Lower lobe of right lung (tissue), 2 donors: ENCODE measurements around the gene CELF4. TPM values are rescaled to one million over a fixed set of nuclear protein-coding genes. Genes with fewer than 3 reads are reported as not detected.

Experiments
- ATAC-seq, 2 donors: fragments of 200-7000 bp; cut with Tn5 transposase; one replicate each; pipeline ENCODE4 v1.9.1; 2020 to 2022; ENCODE audit warnings: mild to moderate bottlenecking in 2 of 2, moderate library complexity in 2 of 2
- DNase-seq: peaks from one replicate; pipeline ENCODE4 v3.0.0-alpha.2; 2020
- H3K27ac ChIP-seq: fragments of 200-600 bp; one replicate; pipeline ENCODE4 v1.8.0; 2022
- H3K27me3 ChIP-seq: fragments of 200-600 bp; one replicate; pipeline ENCODE4 v1.8.0; 2022; ENCODE audit warnings: low read depth
- H3K36me3 ChIP-seq: fragments of 200-600 bp; one replicate; pipeline ENCODE4 v1.8.0; 2022; ENCODE audit warnings: mild to moderate bottlenecking
- H3K4me1 ChIP-seq: fragments of 200-600 bp; one replicate; pipeline ENCODE4 v1.8.0; 2022
- H3K4me3 ChIP-seq: fragments of 200-600 bp; one replicate; pipeline ENCODE4 v1.8.0; 2022; ENCODE audit warnings: mild to moderate bottlenecking
- H3K9me3 ChIP-seq: fragments of 200-600 bp; one replicate; pipeline ENCODE4 v1.8.0; 2022
- intact Hi-C: fragments of 100-400 bp; cut with DNase I; formaldehyde crosslinking; loops from one replicate; pipeline ENCODE4 v1.11.0; 2022
- total RNA-seq: library from RNA; stranded (reverse); fragmentation: NEBNext Ultra II Directional; extraction: Animal tissue kit (Norgen Biotek cat#: 25700); gene quantifications from one replicate; pipeline ENCODE4 v1.2.1, GENCODE V29; 2021
- TF ChIP-seq, protein P1 (sequence below): fragments of 200-600 bp; IDR thresholded peaks from one replicate; pipeline ENCODE4 v1.8.0; 2022; ENCODE audit warnings: antibody characterized with exemption, mild to moderate bottlenecking
- donor health status: DM: no; HTN: yes; CAD: no; lungs with severe emphysema.

Gene CELF4
- total RNA-seq, 1 donor from 2014 or later, result 0.38 TPM

DNA sequence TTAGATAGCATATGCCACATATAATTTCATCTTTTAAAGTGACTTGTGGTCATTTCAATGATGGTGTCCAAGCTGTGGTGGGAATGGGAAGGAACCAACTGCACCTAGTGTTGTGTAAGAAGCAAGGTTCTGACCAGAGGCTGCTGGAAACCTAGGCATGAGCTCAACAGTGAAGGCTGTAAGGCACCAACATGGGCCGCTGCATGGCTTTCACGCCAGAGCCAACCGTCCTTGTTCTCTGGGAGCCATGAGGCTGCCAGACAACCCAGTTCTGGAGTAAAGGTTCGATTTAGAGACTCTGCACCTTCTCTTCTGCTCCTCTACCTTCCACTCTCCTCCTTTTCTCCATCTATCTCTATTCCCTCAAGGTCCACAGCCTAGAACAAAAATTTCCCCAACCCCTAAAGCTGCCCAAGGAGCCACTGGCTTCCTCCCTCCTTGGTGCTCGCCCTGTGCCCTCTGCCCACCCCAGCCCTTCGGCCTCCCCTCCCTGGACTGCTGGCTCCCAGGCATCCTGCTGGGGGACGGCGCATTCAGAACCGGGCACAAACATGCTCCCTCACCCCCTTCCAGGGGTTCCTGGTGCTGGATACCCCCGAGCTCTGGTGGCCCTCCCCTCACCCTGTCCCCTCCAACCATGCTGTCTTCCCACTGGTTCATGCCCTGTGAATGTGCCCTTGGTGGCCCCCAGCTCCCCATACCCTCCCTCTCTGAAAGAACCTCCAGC lies 305.1 kb downstream of the CELF4 start:
- no peaks in the 10 kb centered on the region for H3K36me3 ChIP-seq
- no peak overlapping the region for H3K27ac ChIP-seq
- no peaks in the 10 kb centered on the region for H3K4me1 ChIP-seq
- peaks cover 14% of the 10 kb centered on the region for H3K27me3 ChIP-seq
- intact Hi-C loops, result no loop called here
- ATAC-seq, result no peak
- H3K9me3 ChIP-seq, result no peaks in the 10 kb centered on the region
- H3K4me3 ChIP-seq, result no peak overlapping the region
- DNase-seq, result no peak
- TF ChIP-seq, protein P1, sequence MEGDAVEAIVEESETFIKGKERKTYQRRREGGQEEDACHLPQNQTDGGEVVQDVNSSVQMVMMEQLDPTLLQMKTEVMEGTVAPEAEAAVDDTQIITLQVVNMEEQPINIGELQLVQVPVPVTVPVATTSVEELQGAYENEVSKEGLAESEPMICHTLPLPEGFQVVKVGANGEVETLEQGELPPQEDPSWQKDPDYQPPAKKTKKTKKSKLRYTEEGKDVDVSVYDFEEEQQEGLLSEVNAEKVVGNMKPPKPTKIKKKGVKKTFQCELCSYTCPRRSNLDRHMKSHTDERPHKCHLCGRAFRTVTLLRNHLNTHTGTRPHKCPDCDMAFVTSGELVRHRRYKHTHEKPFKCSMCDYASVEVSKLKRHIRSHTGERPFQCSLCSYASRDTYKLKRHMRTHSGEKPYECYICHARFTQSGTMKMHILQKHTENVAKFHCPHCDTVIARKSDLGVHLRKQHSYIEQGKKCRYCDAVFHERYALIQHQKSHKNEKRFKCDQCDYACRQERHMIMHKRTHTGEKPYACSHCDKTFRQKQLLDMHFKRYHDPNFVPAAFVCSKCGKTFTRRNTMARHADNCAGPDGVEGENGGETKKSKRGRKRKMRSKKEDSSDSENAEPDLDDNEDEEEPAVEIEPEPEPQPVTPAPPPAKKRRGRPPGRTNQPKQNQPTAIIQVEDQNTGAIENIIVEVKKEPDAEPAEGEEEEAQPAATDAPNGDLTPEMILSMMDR, result no peak

GRCh38 chr18:37259711-37260110 lies 305.9 kb downstream of the CELF4 start:
- intact Hi-C loops, result no loop called here
- DNase-seq (no peak), ATAC-seq (no peak)
- Histone ChIP-seq H3K9me3 (no peaks in the 10 kb centered on the region), H3K4me3 (no peak overlapping the region), H3K27me3 (peaks cover 21% of the 10 kb centered on the region), H3K36me3 (no peaks in the 10 kb centered on the region), H3K27ac (no peak overlapping the region), H3K4me1 (peaks cover 1% of the 10 kb centered on the region)
- TF ChIP-seq, protein P1, result no peak

DNA sequence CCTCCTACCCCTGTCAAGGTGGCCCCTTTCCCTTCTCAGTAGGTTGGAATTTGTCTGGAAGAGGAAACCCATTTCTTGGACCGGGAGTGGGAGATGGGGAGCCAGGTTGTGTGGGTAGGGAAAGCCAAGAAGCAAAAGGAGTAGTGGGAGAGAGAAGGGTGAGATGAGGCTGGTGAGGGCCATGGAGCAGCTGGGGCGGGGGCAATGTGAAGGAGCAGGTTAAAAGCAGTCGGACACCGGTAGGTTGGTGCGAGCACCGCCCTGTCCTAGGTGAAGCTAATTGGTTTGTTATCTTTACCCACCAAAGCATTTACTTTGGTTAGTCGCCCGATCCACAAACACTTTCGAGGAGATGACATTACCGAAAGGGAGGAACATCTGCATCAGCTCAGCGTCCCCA lies 306.8 kb downstream of the CELF4 start:
- H3K4me3 ChIP-seq, result no peak overlapping the region
- intact Hi-C loops, result no loop called here
- H3K36me3 ChIP-seq, result no peaks in the 10 kb centered on the region
- H3K4me1 ChIP-seq, result peaks cover 7% of the 10 kb centered on the region
- no peak overlapping the region for H3K27ac ChIP-seq
- H3K27me3 ChIP-seq, result peaks cover 29% of the 10 kb centered on the region
- no peaks in the 10 kb centered on the region for H3K9me3 ChIP-seq
- TF ChIP-seq, protein P1, result no peak
- DNase-seq (no peak), ATAC-seq (no peak)

DNA sequence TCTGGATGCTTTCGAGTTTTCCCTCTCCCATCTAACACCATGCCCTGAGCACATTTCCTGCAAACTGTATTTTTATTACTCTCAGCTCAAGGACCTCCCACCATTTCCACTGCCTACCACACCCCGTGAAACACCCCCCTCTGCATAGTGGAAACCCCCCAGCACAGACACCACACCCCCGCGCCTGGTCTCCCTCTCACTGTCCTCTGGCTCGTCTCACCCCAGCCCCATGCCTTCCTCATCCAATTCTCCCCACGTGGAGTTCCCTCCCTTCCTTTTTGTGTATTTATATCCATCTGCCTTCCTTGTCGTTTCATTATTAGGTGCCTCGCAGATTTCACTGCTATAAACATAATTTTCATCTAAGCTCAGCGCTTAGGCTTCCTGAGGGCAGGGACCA lies 307.5 kb downstream of the CELF4 start:
- Histone ChIP-seq H3K27me3 (peaks cover 35% of the 10 kb centered on the region), H3K9me3 (no peaks in the 10 kb centered on the region), H3K36me3 (no peaks in the 10 kb centered on the region), H3K27ac (no peak overlapping the region), H3K4me3 (no peak overlapping the region), H3K4me1 (peaks cover 12% of the 10 kb centered on the region)
- ATAC-seq (no peak), DNase-seq (no peak)
- TF ChIP-seq, protein P1, result no peak
- intact Hi-C loops, result no loop called here

DNA sequence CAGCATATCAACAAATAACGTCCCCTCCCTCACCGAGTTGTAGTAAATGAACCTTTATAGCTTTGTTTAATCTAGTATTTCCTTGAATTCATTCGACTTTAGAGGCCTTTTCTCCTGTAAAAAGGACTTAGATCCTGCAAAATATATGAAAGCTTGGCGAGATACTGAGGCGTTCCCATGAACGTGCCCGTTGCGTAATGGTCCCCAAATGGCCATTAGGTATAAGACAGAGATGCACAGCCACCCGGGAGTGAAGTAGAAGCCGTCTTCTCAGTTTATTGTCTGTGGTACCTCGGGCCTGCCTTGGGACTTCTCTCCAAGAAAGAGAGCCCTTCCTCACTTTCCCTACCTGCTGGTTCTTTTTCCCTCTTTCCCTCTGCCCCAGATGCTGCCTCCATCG lies 310.6 kb downstream of the CELF4 start:
- DNase-seq (no peak), ATAC-seq (no peak)
- Histone ChIP-seq H3K36me3 (no peaks in the 10 kb centered on the region), H3K27me3 (peaks cover 56% of the 10 kb centered on the region), H3K27ac (no peak overlapping the region), H3K9me3 (no peaks in the 10 kb centered on the region), H3K4me1 (peaks cover 12% of the 10 kb centered on the region), H3K4me3 (no peak overlapping the region)
- TF ChIP-seq, protein P1, result no peak
- intact Hi-C loops, result no loop called here
